Right lobe of liver (tissue), 4 donors: Measurements from ENCODE around the gene WIZ.
"Not testable (repeated sequence)": the region's sequence is repeated elsewhere in the genome, so short reads cannot be mapped to it uniquely, and the experiment has no call there.

Source experiments
- POLR2A ChIP-seq: fragments of 450-650 bp; IDR thresholded peaks from one replicate; pipeline ENCODE4 v1.6.1; 2017; ENCODE audit warnings: antibody characterized with exemption, mild to moderate bottlenecking
- TF ChIP-seq, protein P1 (sequence below), 4 donors: fragments of 200-600 bp in 3 of 4; fragments of 450-650 bp in 1 of 4; IDR thresholded peaks; one replicate each; pipeline versions ENCODE4 v1.5.1 to v1.8.0; 2016 to 2022; ENCODE audit warnings: antibody characterized with exemption in 4 of 4, mild to moderate bottlenecking in 2 of 4
- donor health status: DM: no; HTN: no; CAD: no.
- donor health status: DM: no; HTN: no; CAD: no.
- donor health status: DM: no; HTN: yes; CAD: no.

DNA sequence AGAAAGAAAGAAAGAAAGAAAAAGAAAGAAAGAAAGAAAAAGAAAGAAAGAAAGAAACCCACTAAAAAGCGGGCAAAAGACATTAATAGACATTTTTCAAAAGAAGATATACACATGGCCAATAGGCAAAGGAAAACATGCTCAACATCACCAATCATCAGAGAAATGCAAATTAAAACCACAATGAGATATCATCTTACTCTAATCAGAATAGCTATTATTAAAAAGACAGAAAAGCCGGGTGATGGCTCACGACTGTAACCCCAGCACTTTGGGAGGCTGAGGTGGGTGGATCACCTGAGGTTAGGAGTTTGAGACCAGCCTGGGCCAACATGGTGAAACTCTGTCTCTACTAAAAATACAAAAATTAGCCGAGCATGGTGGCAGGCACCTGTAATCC, 24.1 kb upstream of the WIZ start:
- TF ChIP-seq, protein P1, sequence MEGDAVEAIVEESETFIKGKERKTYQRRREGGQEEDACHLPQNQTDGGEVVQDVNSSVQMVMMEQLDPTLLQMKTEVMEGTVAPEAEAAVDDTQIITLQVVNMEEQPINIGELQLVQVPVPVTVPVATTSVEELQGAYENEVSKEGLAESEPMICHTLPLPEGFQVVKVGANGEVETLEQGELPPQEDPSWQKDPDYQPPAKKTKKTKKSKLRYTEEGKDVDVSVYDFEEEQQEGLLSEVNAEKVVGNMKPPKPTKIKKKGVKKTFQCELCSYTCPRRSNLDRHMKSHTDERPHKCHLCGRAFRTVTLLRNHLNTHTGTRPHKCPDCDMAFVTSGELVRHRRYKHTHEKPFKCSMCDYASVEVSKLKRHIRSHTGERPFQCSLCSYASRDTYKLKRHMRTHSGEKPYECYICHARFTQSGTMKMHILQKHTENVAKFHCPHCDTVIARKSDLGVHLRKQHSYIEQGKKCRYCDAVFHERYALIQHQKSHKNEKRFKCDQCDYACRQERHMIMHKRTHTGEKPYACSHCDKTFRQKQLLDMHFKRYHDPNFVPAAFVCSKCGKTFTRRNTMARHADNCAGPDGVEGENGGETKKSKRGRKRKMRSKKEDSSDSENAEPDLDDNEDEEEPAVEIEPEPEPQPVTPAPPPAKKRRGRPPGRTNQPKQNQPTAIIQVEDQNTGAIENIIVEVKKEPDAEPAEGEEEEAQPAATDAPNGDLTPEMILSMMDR (IDR thresholded peaks at IDR 0.05), result not testable (repeated sequence)
- TF ChIP-seq POLR2A, result not testable (repeated sequence)
